Right hindlimb (tissue), 1 donor: ENCODE data around the gene BCL2.
"Not testable (repeated sequence)": the region's sequence is repeated elsewhere in the genome, so short reads cannot be mapped to it uniquely, and the experiment has no call there.

Experiments used
- DNase-seq: peaks from one replicate; pipeline ENCODE4 v3.0.0-alpha.2; 2018

BCL2 gene

DNA sequence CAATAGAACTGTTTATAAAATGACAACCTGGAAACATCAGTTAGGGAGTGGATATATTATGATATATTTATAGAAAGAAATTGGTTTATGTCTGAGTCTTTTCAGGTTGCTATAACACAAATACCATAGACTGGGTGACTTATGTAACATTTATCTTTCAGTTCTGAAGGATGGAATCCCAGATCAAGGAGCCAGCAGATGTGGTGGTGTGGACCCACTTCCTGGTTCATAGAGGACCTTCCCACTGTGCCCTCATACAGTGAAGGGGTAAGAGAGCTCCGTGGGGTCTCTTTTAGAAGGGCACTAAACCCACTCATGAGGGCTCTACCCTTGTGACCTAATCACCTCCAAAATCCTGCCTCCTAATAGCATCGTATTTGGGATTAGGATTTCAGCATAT is 86.7 kb downstream of the BCL2 start:
- no peak for DNase-seq

- no peak for DNase-seq
Observed at GRCh38 chr18:63229971-63230370, 89.6 kb downstream of the BCL2 start.

GRCh38 chr18:63225434-63225833 is 94.1 kb downstream of the BCL2 start:
- no peak for DNase-seq

- DNase-seq, result no peak
Observed at GRCh38 chr18:63224630-63225029, 94.9 kb downstream of the BCL2 start.

DNA sequence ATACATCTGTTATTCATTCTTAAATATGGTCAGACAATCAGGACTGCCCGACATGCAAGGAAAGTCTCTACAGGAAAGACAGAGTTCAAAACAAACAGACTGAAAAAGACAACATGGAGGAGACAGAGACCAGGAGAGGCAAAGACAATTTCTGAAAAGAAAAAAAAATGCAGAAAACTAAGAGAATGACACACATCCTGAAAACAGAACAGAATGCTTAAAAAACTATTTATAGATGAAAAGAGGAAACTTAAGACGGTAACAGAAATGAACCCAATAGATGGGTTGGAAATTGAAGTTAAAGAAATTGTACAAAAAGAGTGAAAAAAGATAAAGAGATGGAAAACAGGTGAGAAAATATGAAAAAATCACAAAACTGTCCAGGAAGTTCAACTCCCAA is 95.7 kb downstream of the BCL2 start:
- no peak for DNase-seq

- no peak for DNase-seq
Observed at GRCh38 chr18:63220903-63221302, 98.7 kb downstream of the BCL2 start.

DNA sequence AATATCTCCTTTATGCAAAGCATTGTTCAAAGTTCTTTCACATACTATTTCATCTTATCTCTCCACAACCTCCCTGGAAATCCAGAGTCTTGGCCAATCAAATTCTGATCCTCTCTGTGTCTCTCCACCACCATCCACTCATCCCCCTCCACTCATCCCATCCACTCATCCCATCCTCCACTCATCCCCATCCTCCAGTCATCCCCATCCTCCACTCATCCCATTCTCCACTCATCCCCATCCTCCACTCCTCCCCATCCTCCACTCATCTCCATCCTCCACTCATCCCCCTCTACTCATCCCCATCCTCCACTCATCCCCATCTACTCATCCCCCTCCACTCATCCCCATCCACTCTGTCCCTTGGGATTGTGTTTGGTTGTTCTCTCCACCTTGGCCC is 101.1 kb downstream of the BCL2 start:
- DNase-seq, result no peak

GRCh38 chr18:63216516-63217311 is 102.9 kb downstream of the BCL2 start:
- no peak for DNase-seq

- DNase-seq, result no peak
Observed at GRCh38 chr18:63213936-63214671, 105.5 kb downstream of the BCL2 start.

DNA sequence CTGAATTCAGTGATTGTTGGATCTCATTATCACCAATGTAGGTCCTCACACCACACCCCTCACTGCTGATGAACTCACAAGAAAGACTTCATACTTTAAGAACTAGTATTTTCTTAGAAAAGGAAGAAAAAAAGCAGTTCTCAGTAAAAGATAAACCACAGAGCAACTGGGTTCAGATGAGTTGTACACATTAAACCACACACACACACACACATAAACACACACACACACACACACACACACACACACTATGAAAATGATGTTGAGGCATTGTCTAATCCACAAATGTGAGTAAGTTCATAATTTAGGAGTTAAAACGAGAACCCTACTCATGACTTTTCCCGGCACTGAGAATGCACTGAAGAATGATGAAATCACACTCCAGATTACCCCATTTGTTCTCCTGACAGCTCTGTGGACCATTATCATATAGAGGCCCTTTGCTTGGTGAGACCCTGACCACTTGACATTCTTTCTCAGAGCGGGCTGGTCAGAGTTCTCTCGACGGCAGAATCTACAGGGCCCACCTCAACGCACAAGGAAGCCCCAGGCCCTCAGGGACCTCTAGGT is 106.2 kb downstream of the BCL2 start:
- DNase-seq, result no peak

GRCh38 chr18:63210521-63210920 is 109.0 kb downstream of the BCL2 start:
- no peak for DNase-seq

DNA sequence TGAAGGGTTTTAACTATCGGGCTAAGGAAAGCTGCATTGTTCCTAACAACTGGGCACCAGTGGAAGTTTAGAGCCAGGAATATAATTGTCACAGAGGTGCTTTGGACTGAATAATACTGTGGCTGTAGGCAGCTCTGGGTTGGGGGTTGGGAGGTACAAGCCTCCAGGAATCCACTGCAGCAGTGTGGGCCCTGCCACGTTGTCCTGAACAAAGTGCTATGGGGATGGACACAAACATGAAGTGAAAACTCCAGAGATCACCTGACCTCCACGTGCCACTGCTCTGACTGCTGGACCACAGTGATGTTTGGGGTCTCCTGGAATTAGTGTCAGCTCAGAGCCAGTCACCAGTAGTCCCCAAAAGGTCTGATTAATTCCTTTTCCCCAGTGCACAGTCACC is 110.9 kb downstream of the BCL2 start:
- no peak for DNase-seq

DNA sequence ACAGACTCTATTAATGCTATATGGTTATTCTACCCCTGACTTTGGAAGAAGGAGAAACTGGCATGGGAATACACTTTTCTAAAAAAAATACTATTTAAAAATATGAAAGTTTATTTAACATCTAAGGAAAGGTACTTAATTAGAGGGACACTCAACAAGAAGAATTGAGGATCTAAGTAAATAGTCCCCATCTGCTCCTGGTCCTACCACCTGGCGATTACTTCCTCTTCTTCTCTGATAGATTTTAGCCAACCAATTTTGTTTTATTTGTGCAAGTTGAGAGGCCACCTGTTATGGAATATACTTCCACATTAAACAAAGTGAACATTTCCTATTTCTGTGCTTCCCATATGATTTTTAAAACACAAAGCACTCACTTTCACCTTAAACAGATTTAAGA is 111.7 kb downstream of the BCL2 start:
- no peak for DNase-seq

DNA sequence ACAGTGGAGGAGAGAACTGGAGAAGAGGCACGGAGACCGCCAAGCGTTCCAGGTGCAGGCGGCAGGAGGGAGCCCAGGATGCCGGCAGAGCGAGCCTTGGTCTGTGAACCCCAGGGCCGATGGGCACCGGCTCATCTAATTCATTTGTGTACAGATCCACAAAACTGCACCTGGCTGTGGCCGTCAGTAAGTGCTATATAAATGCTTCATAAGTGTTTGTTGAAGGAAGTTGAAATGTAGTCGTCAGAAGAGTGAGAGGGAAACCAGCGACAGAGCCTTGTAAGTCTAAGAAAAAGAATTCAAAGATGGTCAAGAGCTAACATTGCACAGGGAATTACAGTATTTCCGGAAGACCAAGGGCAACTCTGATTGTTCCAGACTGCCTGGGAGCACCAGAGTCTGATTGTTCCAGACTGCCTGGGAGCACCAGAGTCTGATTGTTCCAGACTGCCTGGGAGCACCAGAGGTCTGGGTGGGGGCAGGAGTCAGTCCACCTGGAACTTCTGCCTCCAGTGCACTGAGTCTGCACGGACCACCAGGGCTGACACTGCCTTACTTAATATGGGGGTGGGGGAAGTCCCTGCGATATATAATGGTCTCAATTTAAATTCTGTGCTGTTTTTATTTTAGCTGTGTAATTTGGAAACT is 112.3 kb downstream of the BCL2 start:
- no peak for DNase-seq

DNA sequence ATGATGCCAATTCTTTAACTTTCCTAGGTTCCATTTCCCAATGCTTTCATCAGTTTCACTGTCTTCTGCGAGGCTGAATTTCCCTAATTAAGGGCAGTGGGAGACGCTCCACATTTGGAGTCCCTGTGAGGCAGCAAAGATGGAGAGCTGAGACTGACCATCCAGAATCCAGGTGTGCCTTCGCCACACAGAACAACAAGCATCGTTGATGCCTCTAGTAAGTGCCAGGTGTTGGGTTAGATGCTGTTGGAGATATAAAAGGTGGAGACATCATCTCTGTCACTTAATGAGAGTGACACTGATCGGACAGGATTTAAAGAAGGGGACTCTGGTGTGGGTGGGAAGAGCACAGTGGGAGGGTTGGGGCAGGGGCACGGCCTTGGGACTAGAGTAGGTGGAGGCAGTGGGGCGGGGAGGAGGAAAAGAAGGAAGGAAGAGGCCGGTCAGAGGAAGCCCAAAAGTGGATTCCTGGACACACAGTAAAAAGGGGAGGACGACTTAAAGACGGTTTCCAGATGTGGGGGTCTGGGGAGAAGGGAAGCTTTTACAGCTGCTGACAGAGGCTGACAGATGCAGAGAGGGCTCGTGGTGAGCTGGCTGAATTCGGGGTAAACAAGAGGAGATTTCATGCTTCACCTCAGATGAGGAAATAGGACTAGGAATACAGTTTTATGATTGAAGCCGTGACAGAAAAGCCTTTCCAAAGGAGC is 113.0 kb downstream of the BCL2 start:
- DNase-seq, result no peak

- DNase-seq, result no peak
Observed at GRCh38 chr18:63205791-63206252, 113.7 kb downstream of the BCL2 start.

- no peak for DNase-seq
Observed at GRCh38 chr18:63203497-63203896, 116.1 kb downstream of the BCL2 start.

DNA sequence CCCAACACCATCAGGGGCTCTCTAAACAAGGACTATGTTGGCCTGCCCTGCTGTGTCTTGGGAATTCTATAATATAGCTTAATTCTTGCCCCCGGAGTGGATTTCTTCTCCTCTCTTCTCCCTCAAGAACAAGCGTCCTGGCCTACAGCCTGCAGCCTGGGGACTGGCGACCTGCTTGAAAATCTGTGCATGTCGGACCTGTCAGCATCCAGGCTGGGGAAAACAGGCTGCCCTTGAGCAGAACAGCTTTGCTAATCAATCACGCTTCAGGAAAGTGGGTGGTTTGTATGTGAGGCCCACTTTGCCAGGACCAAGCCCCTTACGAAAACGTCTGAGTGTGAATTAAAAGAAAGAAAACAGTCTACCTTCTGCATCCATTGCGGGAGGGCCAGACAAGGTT is 116.7 kb downstream of the BCL2 start:
- no peak for DNase-seq

GRCh38 chr18:63201456-63201855 is 118.1 kb downstream of the BCL2 start:
- DNase-seq, result not testable (repeated sequence)

GRCh38 chr18:63199743-63200241 is 119.8 kb downstream of the BCL2 start:
- DNase-seq, result no peak

DNA sequence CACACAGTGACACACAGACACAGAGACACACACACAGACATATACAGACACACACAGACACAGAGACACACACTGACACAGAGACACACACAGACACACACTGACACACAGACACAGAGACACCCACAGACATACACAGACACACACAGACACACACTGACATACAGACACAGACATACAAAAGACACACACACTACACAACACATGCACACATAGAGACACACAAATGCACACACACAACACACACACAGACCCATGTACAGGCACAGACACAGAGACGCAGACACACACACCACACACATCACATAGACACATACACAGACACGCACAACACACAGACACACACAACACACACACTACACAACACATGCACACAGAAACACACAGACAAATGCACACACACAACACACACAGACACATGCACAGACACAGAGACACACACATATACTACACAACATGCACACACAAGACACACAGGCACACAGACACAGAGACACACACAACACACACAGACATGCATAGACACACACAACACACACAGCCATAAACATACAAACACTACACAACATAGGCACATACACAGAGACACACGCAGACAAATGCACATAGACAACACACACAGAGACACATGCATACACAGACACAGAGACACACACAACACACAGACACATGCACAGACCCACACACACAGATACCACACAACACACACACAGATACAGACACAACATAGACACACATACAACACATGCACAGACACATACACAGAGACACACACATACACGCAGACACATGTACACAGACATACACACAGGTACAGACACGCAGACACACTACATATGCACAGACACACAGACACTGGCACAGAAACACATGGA is 120.5 kb downstream of the BCL2 start:
- DNase-seq, result no peak
